ENCODE data around the gene NKD1. TPM values are rescaled to one million over a fixed set of nuclear protein-coding genes. Genes with fewer than 3 reads are reported as not detected.

The NKD1 gene
- polyA plus RNA-seq, 6 donors from 2014 or later = 0.01 to 0.36 (median 0.10) TPM; not detected in 2

DNA sequence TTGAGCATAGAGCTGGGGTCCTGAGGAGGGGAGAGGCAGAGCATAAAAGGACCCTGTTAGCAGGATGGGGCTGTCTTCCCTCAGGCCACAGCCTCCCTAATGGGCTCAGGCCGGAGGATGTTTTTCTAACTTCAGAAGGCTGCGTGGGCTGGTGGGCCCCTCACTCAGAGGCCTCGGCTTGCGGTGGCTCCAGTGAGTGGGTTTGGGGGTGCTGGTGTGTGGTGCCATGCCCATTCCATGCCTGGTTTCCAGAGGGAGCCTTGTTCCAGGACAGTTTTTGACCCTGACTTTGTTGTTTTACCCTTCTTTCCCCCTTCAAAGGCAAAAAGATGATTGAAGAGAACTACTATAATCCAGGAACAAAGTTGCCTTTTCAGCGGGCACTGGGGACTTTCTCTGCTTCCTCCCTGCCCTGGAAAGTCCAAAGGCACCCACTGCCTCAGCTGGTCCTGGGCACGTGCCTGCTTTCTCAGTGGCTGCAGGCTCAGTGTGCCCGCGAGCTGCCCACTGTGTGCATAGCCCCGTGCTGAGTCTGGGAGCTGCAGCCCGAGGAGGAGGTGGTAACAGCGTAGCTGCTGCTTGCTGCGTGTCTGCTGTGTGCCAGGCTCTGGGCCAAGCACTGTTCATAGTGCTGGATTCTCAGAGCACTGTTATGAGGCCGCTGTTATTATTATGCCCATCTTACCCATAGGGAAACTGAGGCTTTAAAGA, 11.8 kb downstream of the NKD1 start:
- Mint-ChIP-seq H3K4me3 (no peak overlapping the region), H3K4me1 (peaks cover 0 to 6% (median 0%) of the 10 kb centered on the region in 3 donors), H3K9me3 (peaks cover 3 to 10% (median 7%) of the 10 kb centered on the region in 7 donors), H3K27me3 (peaks cover 4 to 13% (median 11%) of the 10 kb centered on the region in 3 donors), H3K27ac (no peak overlapping the region), H3K36me3 (peaks cover 5 to 9% of the 10 kb centered on the region in 2 donors)
- DNase-seq (no peak), ATAC-seq (ENCODE audit: low read depth in 2 of 2) (no peak)

- DNase-seq (no peak), ATAC-seq (ENCODE audit: low read depth in 2 of 2) (no peak)
- no peak overlapping the region for H3K27ac Mint-ChIP-seq
- H3K36me3 Mint-ChIP-seq = peaks cover 5 to 9% of the 10 kb centered on the region in 2 donors
- peaks cover 4 to 13% (median 10%) of the 10 kb centered on the region in 3 donors for H3K27me3 Mint-ChIP-seq
- peaks cover 0 to 6% (median 0%) of the 10 kb centered on the region in 3 donors for H3K4me1 Mint-ChIP-seq
- peaks cover 3 to 10% (median 7%) of the 10 kb centered on the region in 7 donors for H3K9me3 Mint-ChIP-seq
- no peak overlapping the region for H3K4me3 Mint-ChIP-seq
Measured at GRCh38 chr16:50560903-50561863, 13.0 kb downstream of the NKD1 start.

GRCh38 chr16:50562657-50563056, 14.5 kb downstream of the NKD1 start:
- peaks cover 0 to 10% (median 6%) of the 10 kb centered on the region in 3 donors for H3K4me1 Mint-ChIP-seq
- peaks cover 0 to 9% of the 10 kb centered on the region in 2 donors for H3K36me3 Mint-ChIP-seq
- peaks cover 3 to 10% (median 5%) of the 10 kb centered on the region in 7 donors for H3K9me3 Mint-ChIP-seq

GRCh38 chr16:50563989-50564388, 15.8 kb downstream of the NKD1 start:
- Mint-ChIP-seq H3K27ac (no peak overlapping the region), H3K4me1 (peaks cover 0 to 22% (median 6%) of the 10 kb centered on the region in 3 donors)
- DNase-seq = no peak

More at GRCh38 chr16:50562657-50563056, 14.5 kb downstream of the NKD1 start:
- ATAC-seq (ENCODE audit: low read depth in 2 of 2) = no peak
- DNase-seq = no peak
- Mint-ChIP-seq H3K27me3 (peaks cover 6 to 13% (median 7%) of the 10 kb centered on the region in 3 donors), H3K27ac (no peak overlapping the region), H3K4me3 (no peak overlapping the region)

DNA sequence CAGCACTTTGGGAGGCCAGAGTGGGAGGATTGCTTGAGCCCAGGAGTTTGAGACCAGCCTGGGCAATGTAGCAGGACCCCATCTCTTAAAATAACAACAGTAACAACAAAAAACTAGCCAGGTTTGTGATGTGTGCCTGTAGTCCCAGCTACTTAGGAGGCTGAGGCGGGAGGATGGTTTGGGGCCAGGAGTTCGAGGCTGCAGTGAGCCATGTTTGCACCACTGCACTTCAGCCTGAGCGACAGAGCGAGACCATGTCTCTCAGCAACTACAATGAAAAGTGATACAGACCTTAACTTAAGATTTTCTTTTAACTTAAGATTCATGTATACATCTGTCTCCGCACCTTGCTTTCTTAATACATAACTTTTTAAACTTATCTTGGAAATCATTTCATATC, 17.2 kb downstream of the NKD1 start:
- Mint-ChIP-seq H3K4me1 (peaks cover 0 to 24% (median 6%) of the 10 kb centered on the region in 3 donors), H3K4me3 (no peak overlapping the region), H3K27ac (no peak overlapping the region), H3K9me3 (peaks cover 3 to 7% (median 5%) of the 10 kb centered on the region in 7 donors), H3K27me3 (peaks cover 11 to 22% (median 12%) of the 10 kb centered on the region in 3 donors), H3K36me3 (peaks cover 0 to 9% of the 10 kb centered on the region in 2 donors)
- ATAC-seq (ENCODE audit: low read depth in 2 of 2) = no peak
- DNase-seq = no peak

More at GRCh38 chr16:50563989-50564388, 15.8 kb downstream of the NKD1 start:
- Mint-ChIP-seq H3K4me3 (peak overlapping the region in 1 of 8 donors; percentile 18), H3K27me3 (peaks cover 7 to 12% (median 7%) of the 10 kb centered on the region in 3 donors), H3K36me3 (peaks cover 0 to 9% of the 10 kb centered on the region in 2 donors), H3K9me3 (peaks cover 3 to 8% (median 5%) of the 10 kb centered on the region in 7 donors)
- ATAC-seq (ENCODE audit: low read depth in 2 of 2) = no peak

DNA sequence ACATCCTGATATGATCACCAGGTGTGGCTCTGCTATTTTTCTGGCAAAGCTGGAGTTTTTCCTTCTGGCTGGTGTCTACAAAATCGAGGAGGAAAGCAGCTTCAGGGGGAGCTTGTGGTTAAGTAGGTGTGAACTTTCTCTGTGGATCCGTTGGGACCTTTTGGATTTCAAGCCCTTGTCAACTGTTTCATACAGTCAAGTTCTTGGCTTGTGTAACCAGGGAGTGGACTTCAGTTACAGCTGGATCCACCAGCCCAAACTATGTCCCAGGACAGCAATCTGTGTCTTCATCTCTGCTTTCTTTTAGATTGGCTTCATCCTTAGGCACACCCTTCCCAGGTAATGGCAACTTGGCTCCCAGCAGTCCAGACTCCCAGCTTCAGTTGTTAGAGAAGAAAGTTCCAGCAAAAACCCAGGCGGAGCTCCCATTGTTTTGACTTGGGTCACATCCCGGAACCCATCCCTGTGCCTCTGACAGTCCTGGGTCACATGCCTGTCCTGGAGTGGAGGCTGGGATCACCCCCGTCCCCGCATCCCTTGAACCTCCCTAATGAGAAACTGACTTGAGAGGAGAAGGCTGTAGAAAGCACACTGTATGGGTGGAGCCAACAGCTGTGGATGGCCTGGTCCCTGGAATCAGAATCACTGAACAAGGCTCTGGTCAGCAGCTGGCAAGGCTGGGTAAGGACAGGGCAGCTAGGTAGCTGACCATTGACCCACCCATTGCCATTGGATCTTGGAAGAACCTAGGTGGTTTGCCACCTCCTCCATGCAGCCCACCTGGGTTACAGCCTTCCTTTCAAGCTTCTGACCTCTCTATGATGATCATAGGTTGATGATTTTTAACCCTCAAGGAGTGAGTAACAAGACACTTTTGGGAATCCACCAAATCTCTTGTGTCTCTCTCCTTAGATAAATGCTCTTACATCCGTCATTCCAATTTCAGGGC, 18.1 kb downstream of the NKD1 start:
- DNase-seq = no peak
- Mint-ChIP-seq H3K36me3 (peaks cover 0 to 8% of the 10 kb centered on the region in 2 donors), H3K4me1 (peaks cover 0 to 24% (median 6%) of the 10 kb centered on the region in 3 donors), H3K27ac (peak overlapping the region in 1 of 6 donors; percentile 75), H3K27me3 (peaks cover 11 to 22% (median 13%) of the 10 kb centered on the region in 3 donors), H3K9me3 (peaks cover 3 to 7% (median 5%) of the 10 kb centered on the region in 7 donors), H3K4me3 (no peak overlapping the region)
- ATAC-seq (ENCODE audit: low read depth in 2 of 2) = no peak

DNA sequence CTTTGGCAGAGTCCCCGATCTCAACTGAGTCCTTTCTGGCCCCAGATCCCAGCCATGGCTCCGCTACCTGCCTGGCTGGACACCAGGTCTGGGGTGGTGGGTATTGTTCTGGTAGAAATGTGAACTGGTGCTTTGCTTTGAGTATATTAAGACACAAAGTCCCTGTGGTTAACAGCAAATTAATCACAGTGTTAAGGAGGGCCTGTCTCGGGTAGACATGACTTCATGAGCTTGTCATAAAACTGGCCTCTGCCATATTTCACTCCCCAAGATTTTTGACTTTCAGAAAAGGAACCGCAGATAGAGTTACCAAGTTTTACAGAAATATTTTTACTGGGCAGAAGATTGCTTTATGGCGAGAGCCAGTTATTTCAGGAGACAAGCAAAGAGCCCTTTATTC, 19.5 kb downstream of the NKD1 start:
- Mint-ChIP-seq H3K4me1 (peaks cover 0 to 24% (median 6%) of the 10 kb centered on the region in 3 donors), H3K36me3 (no peaks in the 10 kb centered on the region), H3K27me3 (peaks cover 7 to 23% (median 21%) of the 10 kb centered on the region in 3 donors), H3K4me3 (peak overlapping the region in 1 of 8 donors; percentile 78), H3K27ac (peak overlapping the region in 2 of 6 donors; percentile 16 to 42), H3K9me3 (no peaks in the 10 kb centered on the region)
- ATAC-seq (ENCODE audit: low read depth in 2 of 2) = no peak
- no peak for DNase-seq

DNA sequence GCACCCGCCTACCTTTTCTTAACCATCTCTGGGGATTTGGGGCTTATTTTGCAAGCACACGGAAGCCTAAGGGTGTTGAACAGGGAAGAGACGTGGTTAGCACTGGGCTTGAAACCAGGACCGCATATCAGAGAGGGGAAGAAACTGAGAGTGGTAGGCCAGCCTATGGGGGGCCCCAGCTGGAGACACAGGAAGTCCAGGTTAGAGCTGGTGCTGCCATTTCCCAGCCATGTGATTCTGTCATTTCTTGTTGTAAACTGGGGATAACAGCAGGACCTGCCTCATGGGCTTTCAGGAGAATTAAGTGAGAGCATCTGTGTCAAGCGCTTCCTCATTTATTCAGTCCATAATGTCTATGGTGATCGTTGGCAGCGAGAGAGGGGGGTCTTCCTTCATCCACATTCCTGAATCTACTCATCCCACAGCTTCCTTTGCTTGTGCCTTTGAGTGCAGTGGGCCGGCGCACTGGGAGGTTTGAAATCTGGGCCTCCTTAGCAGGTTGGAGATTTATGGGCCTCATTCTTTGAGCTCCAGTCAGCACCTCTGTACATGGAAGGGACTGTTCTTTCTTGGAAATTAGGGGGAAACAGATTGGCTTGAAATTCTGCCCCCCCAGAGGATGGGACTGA, 20.1 kb downstream of the NKD1 start:
- Mint-ChIP-seq H3K4me3 (peak overlapping the region in 1 of 8 donors; percentile 78), H3K9me3 (no peaks in the 10 kb centered on the region), H3K36me3 (no peaks in the 10 kb centered on the region), H3K27ac (peak overlapping the region in 2 of 6 donors; percentile 16 to 49), H3K4me1 (peaks cover 0 to 24% (median 6%) of the 10 kb centered on the region in 3 donors), H3K27me3 (peaks cover 7 to 23% (median 21%) of the 10 kb centered on the region in 3 donors)
- DNase-seq (no peak), ATAC-seq (ENCODE audit: low read depth in 2 of 2) (no peak)

GRCh38 chr16:50570354-50570753, 22.2 kb downstream of the NKD1 start:
- DNase-seq = no peak
- no peaks in the 10 kb centered on the region for H3K9me3 Mint-ChIP-seq
- H3K27ac Mint-ChIP-seq = peak overlapping the region in 1 of 6 donors; percentile 55
- H3K4me3 Mint-ChIP-seq = no peak overlapping the region
- ATAC-seq (ENCODE audit: low read depth in 2 of 2) = no peak
- peaks cover 7 to 23% (median 21%) of the 10 kb centered on the region in 3 donors for H3K27me3 Mint-ChIP-seq
- peaks cover 0 to 24% (median 0%) of the 10 kb centered on the region in 3 donors for H3K4me1 Mint-ChIP-seq
- H3K36me3 Mint-ChIP-seq = no peaks in the 10 kb centered on the region

GRCh38 chr16:50570808-50571598, 22.8 kb downstream of the NKD1 start:
- Mint-ChIP-seq H3K27ac (no peak overlapping the region), H3K4me3 (no peak overlapping the region), H3K4me1 (peaks cover 0 to 24% (median 0%) of the 10 kb centered on the region in 3 donors), H3K9me3 (no peaks in the 10 kb centered on the region), H3K36me3 (no peaks in the 10 kb centered on the region), H3K27me3 (peaks cover 7 to 23% (median 21%) of the 10 kb centered on the region in 3 donors)
- DNase-seq (no peak), ATAC-seq (ENCODE audit: low read depth in 2 of 2) (no peak)

DNA sequence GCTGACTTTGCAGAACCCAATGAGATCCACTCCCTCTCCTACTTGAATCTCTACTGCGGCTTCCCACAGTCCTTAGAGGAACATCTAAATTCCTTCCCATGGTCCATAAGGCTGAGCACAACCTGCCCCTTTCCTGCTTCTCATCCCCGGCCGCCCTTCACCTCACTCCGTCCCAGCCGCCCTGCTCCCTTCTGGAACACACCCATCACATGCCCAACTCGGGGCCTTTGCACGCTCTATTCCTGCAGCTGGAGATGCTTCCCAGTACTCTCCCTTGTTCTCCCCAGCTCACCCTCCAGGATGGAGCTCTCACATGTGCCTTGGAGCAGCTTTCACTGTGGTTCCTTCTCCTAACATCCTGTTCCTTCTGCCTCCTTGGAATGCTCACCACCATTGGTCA, 23.6 kb downstream of the NKD1 start:
- Mint-ChIP-seq H3K27ac (no peak overlapping the region), H3K4me3 (no peak overlapping the region), H3K9me3 (no peaks in the 10 kb centered on the region), H3K36me3 (no peaks in the 10 kb centered on the region), H3K27me3 (peaks cover 7 to 23% (median 21%) of the 10 kb centered on the region in 3 donors), H3K4me1 (peaks cover 0 to 22% (median 0%) of the 10 kb centered on the region in 3 donors)
- DNase-seq (no peak), ATAC-seq (ENCODE audit: low read depth in 2 of 2) (no peak)

Data from naive B cell (primary cell).